Activated naive CD4-positive, alpha-beta T cell treated with Interleukin-2 at 50 U/mL for 16 hours (primary cell): ENCODE measurements around the gene PTPRN2.

Source experiments
- DNase-seq: peaks from one replicate; pipeline ENCODE4 v3.0.0-alpha.2; 2020

Gene PTPRN2

DNA sequence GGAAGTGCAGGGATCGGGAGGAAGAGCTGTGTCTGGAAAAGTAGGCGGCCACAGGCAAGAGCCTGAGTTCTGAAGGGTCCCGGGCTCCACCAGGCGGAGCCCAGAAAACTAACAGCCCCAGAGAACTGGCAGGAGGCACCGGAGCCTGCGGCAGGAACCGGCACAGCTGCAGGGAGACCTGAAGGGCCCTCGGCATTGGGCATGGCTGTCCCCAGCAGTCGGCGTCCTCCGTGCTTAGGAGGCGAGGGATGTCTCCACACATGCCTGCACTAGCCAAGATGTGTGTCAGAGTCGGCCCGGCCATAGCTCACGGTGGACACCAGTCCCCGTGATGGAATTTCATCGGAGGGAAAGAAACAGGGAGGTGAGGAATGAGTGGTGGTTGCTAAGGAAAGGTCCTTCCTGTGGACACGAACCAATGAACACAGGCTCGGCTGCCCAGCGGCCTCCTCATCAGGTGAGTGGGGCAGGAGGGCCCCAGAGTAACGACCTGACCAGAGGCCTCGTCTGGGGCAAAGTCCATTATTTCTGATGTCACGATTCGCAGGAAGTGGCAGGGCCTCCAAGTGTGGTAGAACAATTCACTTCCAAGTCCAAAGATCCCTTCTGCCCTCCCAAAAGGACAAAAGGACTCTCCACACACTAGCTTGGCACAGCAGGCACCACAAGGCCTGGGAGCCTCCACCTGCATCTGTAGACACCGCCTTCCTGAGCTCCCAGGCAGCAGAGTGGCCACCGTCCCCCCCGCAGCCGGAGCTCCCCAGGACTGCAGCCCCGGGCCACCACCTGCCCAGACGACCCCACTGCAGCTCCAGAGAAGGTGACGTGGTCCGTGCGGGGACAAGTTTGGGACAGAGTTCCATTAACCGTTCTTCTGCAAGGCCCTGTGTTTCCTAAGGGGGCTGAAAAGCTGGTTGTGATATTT is 444.2 kb downstream of the PTPRN2 start:
- DNase-seq, result no peak

DNA sequence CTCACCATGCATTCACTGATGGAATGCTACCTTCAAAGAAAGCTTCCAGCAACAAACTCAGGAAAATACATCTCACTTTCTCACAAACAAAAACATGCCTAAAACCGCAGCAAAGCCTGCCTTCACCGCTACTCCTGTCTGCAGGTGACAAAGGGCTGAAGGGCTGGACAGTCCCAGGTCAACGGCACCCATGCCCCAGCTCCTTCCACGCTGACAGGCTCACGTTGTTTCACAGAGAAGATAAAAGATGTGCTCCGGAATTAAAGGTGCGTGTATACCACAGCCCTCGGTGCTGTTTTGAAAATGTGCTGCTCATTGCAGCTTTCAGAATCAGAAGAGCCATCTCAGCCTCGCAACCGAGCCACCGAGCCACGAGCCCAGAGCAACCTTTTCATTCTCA is 445.0 kb downstream of the PTPRN2 start:
- DNase-seq, result no peak

DNA sequence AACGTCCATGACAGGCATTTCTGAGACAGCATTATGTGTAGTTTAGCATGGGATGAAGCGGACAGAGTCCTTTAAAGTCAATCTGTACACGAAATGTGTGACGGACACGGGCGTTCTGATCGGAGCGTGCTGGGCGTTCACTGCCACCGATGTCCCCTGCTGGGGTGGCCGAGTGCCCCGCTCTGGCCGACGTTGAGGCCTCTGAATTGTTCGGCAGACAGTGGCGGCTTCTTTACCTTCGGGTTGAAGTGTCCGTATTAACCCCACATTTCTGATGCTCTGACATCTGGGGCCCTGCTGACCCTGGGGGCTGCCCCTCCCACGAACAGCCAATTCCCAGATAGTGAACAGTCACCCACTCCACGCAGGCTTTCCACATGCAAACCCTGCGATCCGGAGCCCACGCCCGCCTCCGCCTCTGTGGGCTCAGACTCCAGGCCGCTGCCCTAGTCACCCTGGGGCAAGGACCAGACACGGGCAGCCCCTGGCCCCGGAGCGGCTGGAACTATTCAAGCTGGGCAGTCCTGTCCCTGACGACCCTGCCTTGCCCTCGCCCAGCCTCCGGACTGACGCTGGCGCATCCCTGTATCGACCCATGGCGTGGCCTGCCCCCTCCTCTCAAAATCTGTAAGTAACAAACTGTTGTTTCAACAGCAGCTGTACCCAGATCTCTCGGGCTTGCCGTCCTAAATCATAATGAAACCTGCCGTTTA is 445.7 kb downstream of the PTPRN2 start:
- no peak for DNase-seq

DNA sequence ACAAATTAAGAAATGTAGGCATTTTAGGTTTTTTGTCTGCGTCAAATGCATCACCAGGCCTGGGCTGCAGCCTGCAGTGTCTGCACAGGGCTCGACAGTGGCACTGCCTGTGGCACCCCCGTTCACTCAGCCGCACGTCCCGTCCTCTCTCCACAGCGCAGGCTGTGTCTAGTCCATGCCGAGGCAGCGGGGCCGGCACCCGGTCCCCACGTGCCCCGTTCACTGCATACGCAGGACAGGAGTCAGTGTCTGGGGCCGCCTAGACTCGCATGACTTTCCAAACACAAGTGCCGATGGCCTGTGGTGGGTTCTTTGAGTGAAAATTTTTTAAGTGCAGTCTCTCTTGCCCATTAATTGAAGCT is 446.4 kb downstream of the PTPRN2 start:
- no peak for DNase-seq

DNA sequence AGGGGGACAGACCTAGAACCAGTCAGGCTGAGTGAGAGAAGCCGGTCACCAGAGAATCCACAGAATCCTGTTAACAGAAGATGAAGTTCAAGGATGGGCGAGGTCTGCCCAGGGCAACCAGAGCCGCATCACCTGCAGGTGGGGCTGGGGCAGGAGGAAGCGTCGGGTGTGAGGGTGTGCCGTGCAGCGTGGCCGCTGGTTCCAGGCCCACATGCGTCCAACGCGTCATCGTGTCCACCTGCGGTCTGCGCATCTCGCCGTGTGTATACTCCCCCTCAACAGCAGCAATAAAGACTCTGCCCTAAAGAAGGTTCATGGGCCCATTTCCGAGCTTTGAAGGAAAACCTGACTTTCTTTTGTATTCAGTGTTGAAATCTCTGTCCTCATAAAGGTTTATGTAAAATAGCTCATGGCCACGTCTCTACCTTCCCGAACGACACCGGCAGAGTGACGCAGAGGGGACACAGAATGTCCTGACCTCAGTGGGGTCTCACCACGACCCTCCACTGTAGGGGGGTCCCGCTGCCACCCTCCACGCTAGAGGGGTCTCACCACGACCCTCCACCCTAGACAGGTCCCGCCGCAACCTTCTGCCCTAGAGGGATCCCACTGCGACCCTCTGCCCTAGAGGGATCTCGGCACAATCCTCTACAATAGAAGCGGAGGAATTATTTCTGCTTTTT is 446.9 kb downstream of the PTPRN2 start:
- DNase-seq, result no peak

DNA sequence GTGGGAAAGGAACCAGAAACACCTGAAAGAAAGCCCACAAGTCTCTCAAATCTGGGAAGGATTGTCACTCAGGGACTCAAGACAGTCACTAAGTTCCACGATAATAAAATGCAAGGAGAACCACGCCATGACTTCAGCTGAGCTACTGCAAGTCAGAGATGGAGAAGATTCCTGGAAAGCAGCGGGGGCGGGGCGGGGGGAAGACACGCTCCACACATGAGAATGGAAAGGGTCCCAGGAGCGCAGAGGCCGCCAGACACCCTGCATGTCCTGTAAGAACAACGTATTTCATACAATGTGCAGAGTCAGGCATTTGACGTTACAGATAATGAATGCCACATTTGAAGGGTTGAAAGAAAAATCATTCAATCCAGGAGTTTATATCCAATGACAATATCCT is 448.1 kb downstream of the PTPRN2 start:
- DNase-seq, result no peak

DNA sequence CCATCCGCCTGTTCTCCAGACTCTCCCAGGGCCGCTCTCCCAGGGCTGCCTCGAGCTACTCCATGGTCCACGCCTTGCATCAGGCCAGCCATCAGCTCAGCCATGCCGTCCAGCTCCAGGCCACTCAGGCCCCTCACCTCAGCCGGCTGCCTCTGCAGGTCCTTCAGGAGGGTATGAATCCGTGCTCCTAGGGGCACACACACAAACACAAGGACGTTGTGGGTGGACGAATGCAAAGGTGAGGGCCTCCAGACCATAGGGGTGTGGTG is 449.4 kb downstream of the PTPRN2 start:
- no peak for DNase-seq

DNA sequence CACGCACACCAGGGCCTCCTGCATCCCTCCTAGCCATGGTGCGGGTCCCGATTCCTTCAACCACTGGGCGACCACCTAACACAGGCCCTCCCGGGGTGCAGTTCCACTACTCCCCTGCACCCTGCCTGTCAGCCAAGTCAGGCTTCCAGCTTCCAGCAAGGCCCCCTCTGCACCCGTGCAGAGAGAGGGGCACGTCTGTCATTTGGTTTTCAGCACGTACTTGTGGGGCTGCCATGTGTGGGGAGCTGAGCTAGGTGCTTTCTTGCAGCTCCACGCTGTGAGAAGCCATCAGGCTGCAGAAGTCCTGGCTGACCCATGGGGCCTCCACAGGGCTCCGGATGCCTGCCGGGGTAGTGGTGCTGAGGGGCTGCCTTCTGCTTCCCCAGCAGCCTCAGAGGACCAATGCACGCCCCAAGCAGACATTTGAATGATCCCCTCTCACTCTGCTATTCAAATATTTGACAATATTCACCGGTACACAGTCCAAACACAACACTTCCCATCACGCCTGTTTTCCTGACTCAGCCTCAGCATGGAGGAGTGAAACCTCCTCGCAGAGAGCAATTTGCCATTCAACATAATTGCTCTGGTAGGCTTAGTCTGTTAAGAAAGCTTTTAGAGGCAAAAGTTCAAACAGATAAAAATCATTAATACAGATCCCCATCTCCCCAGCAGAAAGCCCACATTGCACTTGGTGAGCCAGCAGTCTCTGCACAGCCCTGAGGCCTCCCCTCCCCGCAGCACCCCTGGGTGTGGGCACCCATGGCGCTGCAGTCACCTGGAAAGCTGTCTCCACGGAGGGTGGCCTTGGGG is 449.9 kb downstream of the PTPRN2 start:
- DNase-seq, result no peak

DNA sequence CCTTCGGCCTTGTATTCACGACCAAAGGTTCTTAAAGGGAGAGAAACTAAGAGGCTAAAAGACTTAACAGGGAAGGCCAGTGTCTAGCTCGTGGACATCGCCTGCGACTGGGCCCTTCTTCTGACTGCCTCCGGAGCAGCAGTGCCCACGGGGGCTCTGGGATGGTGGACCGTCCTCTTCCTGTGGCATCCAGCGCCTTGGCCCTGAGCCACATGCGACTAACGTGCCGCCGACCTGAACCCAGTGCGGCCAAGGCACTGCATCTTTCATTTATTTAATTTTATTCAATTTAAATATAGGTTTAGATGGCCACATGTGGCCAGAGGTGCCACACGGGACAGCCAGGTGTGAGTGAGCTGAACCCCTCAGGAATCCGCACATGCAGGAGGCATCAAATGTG is 451.7 kb downstream of the PTPRN2 start:
- no peak for DNase-seq

DNA sequence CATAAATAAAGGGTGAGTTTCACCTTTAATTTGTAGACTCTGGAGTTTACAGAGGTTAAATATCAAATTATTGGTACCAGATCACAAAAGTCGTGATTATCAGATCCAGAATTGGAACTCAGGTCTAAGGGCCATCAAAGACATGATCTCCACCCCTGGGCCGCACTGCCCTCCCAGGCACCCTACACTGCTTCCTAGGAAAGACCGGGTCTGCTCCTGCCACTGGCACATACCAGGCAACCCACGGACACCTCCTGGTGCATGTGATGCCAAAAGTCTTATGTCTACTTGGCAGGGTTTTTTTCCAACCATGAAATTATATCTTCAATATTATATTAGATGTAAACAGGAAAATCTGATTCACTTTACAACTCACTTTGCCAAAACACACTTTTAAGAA is 452.8 kb downstream of the PTPRN2 start:
- DNase-seq, result no peak

DNA sequence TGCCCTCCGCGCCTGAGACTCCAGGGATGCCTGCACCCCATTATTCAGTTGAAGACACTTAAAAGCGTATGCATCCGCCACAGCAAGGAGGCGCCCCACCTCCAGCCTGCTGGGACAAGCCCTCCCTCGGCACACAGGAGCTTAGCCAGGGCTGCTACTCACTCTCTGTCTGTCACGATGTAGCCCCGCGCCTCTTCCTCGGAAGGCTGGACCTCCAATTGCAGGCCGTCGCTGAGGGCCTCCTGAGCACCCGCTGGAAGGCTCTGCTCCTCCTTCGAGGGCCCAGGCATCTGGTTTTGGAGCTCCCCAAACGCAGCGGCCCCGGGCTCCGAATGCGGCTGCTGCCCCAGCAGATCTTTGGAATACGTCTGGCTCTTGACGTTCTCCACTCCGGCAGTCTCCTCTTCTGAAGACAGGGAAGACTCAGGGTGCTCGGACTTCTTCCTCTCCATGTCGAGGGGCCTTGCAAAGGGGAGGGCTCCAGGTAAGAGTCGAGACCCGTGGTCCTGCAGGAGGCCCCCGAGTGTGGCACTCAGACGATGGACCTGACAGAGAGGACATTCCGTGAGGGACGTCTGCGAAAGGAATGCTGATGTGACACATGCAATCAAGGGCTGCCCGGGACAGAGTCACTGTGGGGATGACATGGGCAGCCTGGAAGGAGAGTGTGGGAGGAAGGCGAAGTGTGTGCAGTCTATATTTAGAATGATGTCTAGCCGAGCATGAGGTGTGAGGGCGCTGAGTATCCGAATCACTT is 453.9 kb downstream of the PTPRN2 start:
- DNase-seq, result no peak

DNA sequence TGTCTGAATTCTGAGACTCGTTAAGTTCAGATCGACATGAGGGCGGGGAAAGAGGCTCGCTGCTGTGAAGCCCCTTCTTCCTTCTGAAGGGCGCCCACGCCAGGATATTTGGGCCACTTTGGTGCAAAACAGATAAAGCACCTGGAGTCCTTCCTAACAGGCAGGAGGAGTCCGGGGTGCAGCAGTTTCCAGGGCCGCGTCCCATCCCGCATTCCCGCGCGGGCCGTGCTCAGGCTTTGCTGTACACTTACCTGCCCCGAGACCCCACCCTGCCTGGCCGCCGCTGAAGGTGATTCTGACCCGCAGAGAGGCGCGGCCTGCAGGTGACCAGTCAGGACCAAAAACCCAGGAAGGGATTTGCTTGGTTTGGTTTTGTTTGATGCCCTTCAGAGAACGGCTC is 454.6 kb downstream of the PTPRN2 start:
- no peak for DNase-seq

DNA sequence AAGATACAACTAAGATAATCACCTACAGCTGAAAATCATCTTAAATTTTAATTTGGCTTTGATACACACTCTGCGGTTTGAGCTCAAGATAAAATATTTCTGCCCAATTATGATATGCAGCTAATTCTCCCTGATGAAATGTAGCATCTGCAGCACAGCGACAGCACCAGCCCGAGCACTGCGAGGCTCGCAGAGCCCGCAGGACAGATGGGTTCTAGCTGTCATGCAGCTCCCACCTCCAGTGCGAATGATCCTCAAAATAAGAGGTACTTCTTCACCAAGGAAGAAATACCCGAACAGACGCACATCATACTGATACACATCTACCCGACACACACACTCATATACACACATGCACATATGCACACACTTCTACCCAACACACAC is 457.6 kb downstream of the PTPRN2 start:
- DNase-seq, result no peak

DNA sequence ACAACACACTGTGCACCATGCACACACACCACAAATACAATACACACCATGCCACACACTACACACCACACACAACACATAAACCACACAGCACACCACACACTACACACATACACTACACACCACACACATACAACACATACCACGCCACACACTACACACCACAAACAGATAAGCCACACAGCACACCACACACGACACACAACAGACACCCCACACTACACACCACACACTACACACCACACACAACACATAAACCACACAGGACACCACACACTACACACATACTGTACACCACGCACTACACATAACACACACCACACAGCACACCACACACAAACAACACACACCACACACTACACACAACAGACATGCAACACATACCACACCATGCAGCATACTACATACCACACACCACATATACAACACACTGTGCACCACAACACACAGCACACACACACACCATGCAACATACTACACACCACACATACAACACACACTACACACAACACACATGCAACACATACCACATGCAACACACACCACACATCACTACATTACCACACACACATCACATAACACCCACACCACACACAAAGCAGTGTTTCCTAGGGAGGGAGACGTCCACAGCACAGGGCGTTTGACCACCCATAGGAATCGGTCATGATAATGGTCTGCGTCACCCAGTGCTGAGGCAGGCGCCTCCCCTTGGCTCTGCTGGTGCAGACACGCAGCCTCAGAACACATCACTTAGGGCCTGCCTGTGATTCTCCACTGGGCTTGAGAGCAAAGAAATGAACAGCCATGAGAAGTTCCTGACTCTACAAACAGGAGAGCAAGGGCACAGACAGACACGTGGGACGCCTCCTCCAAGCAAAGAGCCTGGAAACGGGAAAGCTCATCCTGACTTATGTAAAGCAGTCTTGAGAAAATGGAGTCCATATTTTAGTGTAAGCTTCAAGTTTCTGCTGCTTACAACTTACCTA is 458.3 kb downstream of the PTPRN2 start:
- no peak for DNase-seq

DNA sequence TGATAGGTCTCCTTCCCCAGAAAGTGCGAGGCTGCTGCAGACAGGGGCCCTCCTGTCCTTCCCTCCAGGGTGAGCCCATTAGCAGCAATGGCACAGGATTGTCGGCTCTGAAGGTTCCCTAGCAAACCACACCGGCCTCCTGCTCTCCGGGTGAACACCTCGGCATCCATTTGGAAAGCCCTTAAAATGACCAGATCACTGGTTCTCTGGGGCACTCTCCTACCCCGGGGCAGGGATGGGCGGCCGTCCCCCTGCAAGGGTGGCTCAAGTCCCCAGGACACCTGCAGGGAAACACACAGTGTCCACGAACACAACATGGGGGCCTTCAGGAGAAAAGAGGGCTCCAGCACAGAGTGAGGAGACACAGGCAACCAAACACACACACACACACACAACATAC is 459.1 kb downstream of the PTPRN2 start:
- no peak for DNase-seq

DNA sequence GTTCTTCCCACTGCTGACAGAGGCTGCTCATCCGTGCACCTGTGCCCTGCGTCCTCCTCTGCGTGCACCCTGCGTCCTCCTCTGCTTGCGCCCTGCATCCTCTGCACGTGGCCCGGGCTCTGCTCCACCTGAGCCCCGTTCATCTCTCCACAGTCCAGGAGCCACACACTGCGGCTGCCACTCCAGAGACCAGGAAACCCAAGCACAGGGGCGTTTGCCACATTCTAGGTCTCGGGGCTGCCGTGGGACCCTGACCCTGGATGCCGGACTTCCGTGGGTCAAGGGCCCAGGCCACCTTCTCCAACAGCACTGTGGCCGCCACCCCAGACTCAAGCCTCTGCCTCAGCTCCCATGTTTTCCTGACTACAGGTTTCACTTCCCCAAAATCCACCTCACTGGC is 460.4 kb downstream of the PTPRN2 start:
- no peak for DNase-seq

DNA sequence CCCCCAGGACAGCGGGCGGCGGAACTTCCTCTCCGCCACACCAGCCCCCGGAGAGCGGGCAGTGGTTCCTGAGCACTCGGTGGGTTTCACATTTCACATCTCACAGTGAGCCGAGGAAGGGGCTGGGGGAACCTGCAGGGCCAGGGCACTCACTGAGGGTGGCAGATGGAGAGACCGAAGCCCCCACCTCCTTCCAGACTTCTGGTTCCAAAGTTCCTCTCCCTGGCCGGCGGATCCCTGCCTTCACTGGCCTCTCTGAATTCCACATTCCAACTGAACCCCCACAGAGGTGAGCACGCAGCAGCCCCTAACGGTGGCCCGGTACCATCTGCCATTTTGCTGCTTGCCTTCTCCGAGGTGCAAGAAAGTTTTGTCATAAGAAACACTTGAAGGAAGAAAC is 461.0 kb downstream of the PTPRN2 start:
- no peak for DNase-seq

DNA sequence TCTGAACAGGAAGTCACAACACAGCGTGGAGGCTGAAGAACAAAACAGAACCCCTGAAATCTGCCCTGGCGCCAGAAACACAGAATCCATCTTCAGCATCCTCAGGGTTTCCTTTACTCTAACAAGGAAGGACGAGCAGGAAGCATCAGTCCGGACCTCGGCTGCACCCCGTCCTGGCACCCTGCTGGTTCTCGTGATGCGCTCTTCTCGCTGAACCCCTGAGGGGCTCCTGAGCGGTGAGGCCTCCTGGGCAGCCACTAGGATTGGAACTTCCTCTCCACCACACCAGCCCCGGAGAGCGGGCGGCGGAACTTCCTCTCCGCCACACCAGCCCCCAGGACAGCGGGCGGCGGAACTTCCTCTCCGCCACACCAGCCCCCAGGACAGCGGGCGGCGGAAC is 461.9 kb downstream of the PTPRN2 start:
- DNase-seq, result no peak

DNA sequence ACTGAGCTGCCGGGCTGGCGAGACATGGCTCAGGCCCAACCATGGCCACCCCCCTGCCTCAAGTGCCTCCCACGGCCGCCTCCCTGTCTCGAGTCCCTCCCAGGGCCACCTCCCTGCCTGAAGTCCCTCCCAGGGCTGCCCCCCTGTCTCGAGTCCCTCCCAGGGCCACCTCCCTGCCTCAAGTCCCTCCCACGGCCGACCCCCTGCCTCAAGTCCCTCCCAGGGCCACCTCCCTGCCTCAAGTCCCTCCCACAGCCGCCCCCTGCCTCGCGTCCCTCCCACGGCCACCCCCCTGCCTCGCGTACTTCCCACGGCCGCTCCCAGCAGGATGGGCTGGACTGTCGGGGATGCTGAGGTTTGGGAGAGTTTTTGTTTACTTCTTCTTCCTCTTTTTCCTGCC is 462.5 kb downstream of the PTPRN2 start:
- no peak for DNase-seq

DNA sequence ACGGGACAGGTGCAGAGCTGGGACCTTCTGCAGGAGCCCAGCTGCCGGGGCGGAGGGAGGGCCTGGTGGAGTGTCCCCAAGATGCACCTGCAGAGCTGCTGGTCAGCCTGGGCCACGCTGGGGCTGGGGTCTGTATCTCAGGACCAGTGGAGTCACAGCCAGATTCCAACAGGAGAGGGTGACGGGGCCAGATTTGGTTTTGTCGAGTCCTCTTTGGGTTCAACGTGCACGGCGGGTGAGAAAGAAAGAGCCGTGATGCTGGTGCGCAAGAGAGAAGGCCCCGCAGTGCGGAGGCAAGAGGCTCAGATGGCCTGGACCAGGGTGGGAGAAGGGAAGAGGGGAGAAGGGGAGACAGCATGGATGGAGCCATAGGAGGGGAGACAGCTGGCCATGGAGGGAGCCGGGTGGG is 462.9 kb downstream of the PTPRN2 start:
- DNase-seq, result no peak

DNA sequence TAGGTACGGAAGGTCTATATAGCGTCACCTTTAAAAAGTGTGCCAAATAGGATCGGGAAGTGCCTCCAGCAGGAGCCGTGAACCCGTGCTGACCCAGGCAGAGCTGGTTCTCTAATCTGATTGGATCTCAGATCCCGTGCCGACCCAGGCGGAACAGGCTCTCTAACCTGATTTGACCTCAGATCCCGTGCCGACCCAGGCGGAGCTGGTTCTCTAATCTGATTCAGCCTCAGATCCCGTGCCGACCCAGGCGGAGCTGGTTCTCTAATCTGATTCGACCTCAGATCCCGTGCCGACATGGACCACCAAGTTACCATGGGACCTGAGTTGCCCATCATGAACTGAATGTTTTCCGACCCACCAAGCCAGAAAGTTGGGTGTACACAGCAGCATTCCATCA is 463.9 kb downstream of the PTPRN2 start:
- DNase-seq, result no peak
